Measurements from ENCODE around the gene RBM45. TPM values are rescaled to one million over a fixed set of nuclear protein-coding genes. Genes with fewer than 3 reads are reported as not detected.
A peak's percentile ranks its signal among the peaks of the same experiment; 100 is the strongest.

Gene RBM45
- total RNA-seq, 1 experiment from 2014 or later, result 7.4 TPM

DNA sequence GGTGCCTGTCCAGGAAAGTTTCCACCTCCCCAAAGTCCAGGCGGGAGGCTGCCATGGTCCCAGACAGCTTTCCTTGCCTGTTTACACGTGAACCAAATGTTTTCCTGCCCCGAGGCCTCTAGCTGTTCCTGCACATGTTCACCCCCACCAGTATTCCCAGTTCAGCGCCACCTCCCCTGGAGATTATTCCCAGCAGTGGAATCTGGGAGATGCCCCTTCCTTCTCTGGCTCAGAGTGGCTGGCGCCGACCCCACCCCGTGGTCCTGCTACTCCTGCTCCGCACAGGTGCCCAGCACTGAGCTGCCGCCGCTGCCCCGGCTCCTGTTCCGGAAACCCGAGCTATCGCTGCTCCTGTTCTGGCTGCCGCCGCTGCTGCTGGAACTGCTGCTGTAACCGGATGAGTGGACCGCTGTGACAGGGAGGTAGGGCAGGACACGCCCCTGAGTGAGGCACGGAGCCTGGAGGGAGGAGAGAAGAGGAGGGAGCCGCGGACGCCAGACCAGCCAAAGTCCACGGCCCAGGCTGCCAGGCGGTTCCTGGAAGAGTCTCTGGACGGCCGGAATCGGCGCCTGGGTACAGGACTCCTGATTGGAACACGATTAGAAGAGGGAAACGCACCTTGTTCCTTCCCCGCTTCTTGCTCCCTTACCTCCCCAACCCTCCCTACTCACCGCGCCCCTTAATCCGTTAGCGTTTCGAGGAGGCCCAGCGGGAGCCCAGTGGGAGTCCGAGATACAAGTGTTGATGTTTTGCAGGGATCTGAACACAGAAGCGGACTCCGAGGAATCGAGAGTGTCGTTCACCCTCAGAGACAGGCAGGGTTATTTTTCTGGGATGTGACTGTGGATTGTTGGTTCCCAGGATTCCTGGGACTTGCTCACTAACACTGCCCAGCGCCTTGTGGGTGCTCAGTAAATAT lies 39.6 kb upstream of the RBM45 start, which contains the start of gene PDE11A:
Gene PDE11A, minus strand, starts transcription at position 395 of the 919 bp plus-strand sequence. Its CDS starts 340 bp downstream, at position 55.
- ChIA-PET POLR2A (no interaction called here), RAD21 (ENCODE audit: low non-redundant PET in 1 of 2, low total read pairs in 2 of 2, uncharacterized antibody in 2 of 2, unreplicated experiment in 2 of 2) (no interaction called here)
- TF ChIP-seq POLR2A (IDR thresholded peaks at IDR 0.05; ENCODE audit: borderline replicate concordance, extremely low read depth, insufficient read depth, insufficient read length), result peak; percentile 59
- TF ChIP-seq YY1 (IDR thresholded peaks at IDR 0.05; ENCODE audit: extremely low read depth, insufficient replicate concordance, low read depth, low read length), result peak; percentile 51
- TF ChIP-seq SIN3A (IDR thresholded peaks at IDR 0.05; ENCODE audit: low read depth), result peak; percentile 40; the same call in 1 of the 2 replicates
- TF ChIP-seq, protein P1, sequence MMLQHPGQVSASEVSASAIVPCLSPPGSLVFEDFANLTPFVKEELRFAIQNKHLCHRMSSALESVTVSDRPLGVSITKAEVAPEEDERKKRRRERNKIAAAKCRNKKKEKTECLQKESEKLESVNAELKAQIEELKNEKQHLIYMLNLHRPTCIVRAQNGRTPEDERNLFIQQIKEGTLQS (IDR thresholded peaks at IDR 0.05), result no peak
- TF ChIP-seq CEBPB (IDR thresholded peaks at IDR 0.05; ENCODE audit: low read depth), result no peak
- no peak for TF ChIP-seq EZH2 (IDR thresholded peaks at IDR 0.05)
- no peak for TF ChIP-seq EGR1 (IDR thresholded peaks at IDR 0.05; ENCODE audit: low read depth)
- no peak; the same call in 1 of the 2 replicates for TF ChIP-seq SRF (IDR thresholded peaks at IDR 0.05; ENCODE audit: low read depth)
- no peak for TF ChIP-seq FOSL1 (IDR thresholded peaks at IDR 0.05; ENCODE audit: low read depth)
- no peak for TF ChIP-seq ZNF274 (IDR thresholded peaks at IDR 0.05; ENCODE audit: low read depth, low read length)
- no peak; the same call in 1 of the 2 replicates for TF ChIP-seq CBX3 (IDR thresholded peaks at IDR 0.05; ENCODE audit: low read depth)
- TF ChIP-seq, protein P2, sequence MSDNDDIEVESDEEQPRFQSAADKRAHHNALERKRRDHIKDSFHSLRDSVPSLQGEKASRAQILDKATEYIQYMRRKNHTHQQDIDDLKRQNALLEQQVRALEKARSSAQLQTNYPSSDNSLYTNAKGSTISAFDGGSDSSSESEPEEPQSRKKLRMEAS (IDR thresholded peaks at IDR 0.05), result 0 out of 2 replicates have a peak, but pooled peaks have one; percentile 7
- no peak for TF ChIP-seq JUND (IDR thresholded peaks at IDR 0.05)
- TF ChIP-seq SP1 (IDR thresholded peaks at IDR 0.05; ENCODE audit: low read depth), result no peak; the same call in 1 of the 2 replicates
- peak; percentile 75 for TF ChIP-seq POLR2AphosphoS5 (IDR thresholded peaks at IDR 0.05; ENCODE audit: low read depth, low read length)
- no peak for TF ChIP-seq EZH2phosphoT487 (IDR thresholded peaks at IDR 0.05; ENCODE audit: borderline replicate concordance)
- TF ChIP-seq, protein P3, sequence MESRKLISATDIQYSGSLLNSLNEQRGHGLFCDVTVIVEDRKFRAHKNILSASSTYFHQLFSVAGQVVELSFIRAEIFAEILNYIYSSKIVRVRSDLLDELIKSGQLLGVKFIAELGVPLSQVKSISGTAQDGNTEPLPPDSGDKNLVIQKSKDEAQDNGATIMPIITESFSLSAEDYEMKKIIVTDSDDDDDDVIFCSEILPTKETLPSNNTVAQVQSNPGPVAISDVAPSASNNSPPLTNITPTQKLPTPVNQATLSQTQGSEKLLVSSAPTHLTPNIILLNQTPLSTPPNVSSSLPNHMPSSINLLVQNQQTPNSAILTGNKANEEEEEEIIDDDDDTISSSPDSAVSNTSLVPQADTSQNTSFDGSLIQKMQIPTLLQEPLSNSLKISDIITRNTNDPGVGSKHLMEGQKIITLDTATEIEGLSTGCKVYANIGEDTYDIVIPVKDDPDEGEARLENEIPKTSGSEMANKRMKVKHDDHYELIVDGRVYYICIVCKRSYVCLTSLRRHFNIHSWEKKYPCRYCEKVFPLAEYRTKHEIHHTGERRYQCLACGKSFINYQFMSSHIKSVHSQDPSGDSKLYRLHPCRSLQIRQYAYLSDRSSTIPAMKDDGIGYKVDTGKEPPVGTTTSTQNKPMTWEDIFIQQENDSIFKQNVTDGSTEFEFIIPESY (IDR thresholded peaks at IDR 0.05; ENCODE audit: extremely low read depth, insufficient replicate concordance, low read length), result no peak
- TF ChIP-seq ELF1 (IDR thresholded peaks at IDR 0.05; ENCODE audit: borderline replicate concordance, low read depth), result no peak; the same call in 1 of the 2 replicates
- TF ChIP-seq TCF7L2 (IDR thresholded peaks at IDR 0.05; ENCODE audit: borderline replicate concordance, extremely low read depth, insufficient read depth, insufficient read length), result peak; percentile 49
- TF ChIP-seq, protein P4, sequence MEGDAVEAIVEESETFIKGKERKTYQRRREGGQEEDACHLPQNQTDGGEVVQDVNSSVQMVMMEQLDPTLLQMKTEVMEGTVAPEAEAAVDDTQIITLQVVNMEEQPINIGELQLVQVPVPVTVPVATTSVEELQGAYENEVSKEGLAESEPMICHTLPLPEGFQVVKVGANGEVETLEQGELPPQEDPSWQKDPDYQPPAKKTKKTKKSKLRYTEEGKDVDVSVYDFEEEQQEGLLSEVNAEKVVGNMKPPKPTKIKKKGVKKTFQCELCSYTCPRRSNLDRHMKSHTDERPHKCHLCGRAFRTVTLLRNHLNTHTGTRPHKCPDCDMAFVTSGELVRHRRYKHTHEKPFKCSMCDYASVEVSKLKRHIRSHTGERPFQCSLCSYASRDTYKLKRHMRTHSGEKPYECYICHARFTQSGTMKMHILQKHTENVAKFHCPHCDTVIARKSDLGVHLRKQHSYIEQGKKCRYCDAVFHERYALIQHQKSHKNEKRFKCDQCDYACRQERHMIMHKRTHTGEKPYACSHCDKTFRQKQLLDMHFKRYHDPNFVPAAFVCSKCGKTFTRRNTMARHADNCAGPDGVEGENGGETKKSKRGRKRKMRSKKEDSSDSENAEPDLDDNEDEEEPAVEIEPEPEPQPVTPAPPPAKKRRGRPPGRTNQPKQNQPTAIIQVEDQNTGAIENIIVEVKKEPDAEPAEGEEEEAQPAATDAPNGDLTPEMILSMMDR (IDR thresholded peaks at IDR 0.05 in 2 of 3, conservative IDR thresholded peaks at IDR 0.05 in 1 of 3; ENCODE audit: borderline replicate concordance in 1 of 3, insufficient read depth in 1 of 3, low read depth in 2 of 3, low read length in 2 of 3), result no peak
- 0 out of 2 replicates have a peak, but pooled peaks have one; percentile 19 for TF ChIP-seq ZFX (IDR thresholded peaks at IDR 0.05)

More for the DNA sequence above, 39.6 kb upstream of the RBM45 start, which contains the start of gene PDE11A:
- no peaks in the 10 kb centered on the region for H3K9me2 ChIP-seq (ENCODE audit: insufficient read depth)
- peak within 1 kb of the TSS; percentile 57 to 68 for H3K4me3 ChIP-seq (replicated peaks in 1 of 2; ENCODE audit: low read depth in 1 of 2, low read length in 2 of 2)
- H2AFZ ChIP-seq (ENCODE audit: low read depth, low read length, poor library complexity, severe bottlenecking), result peak within 1 kb of the TSS; percentile 99
- H3K4me1 ChIP-seq (ENCODE audit: control insufficient read depth in 1 of 2, insufficient read depth in 2 of 2, low read length in 2 of 2), result peaks cover 20 to 32% of the 10 kb centered on the region in 2 experiments
- peak; percentile 96 for ATAC-seq
- intact Hi-C loops (cut with micrococcal nuclease), result no loop called here
- peak within 1 kb of the TSS; percentile 41; the same call in 1 of the 2 replicates for H3K27ac ChIP-seq (ENCODE audit: low read depth, low read length)
- H3K4me2 ChIP-seq (ENCODE audit: low read length), result peak within 1 kb of the TSS; percentile 91
- no peaks in the 10 kb centered on the region for H3K27me3 ChIP-seq (ENCODE audit: insufficient read depth, low read length)
- no peaks in the 10 kb centered on the region for H3K9me3 ChIP-seq (ENCODE audit: control insufficient read depth in 1 of 2, insufficient read depth in 1 of 2, low read depth in 1 of 2, low read length in 2 of 2)
- BruUV-seq (replicated peaks), result TSS peak; percentile 48
- CTCF ChIA-PET, result no interaction called here
- no peaks in the 10 kb centered on the region for H3K79me2 ChIP-seq (ENCODE audit: insufficient read depth, low read length)
- peak within 1 kb of the TSS; percentile 53 for H3K9ac ChIP-seq (ENCODE audit: low read length)
- no peaks in the 10 kb centered on the region for H4K20me1 ChIP-seq (ENCODE audit: insufficient read depth)
- no peaks in the 10 kb centered on the region for H3K36me3 ChIP-seq (ENCODE audit: control insufficient read depth in 1 of 2, insufficient read depth in 2 of 2, low read length in 2 of 2)
- DNase-seq (ENCODE audit: low read depth, low spot score), result peak; percentile 75

Measured in HCT116 (cell line).